Tibial nerve (tissue), 4 donors: ENCODE measurements around the gene DPH5. TPM values are rescaled to one million over a fixed set of nuclear protein-coding genes. Genes with fewer than 3 reads are reported as not detected.
"Not testable (repeated sequence)": the region's sequence is repeated elsewhere in the genome, so short reads cannot be mapped to it uniquely, and the experiment has no call there.

ENCODE experiments used
- DNase-seq, 2 donors: peaks; one replicate each; pipeline ENCODE4 v3.0.0-alpha.2; 2019; ENCODE audit warnings: low spot score in 2 of 2
- H3K27ac ChIP-seq, 4 donors: fragments of 200-600 bp; sonication (generic) in 3 of 4; one replicate each; pipeline ENCODE4 v1.5.1; 2017 to 2019; ENCODE audit warnings: mild to moderate bottlenecking in 1 of 4
- H3K27me3 ChIP-seq, 2 donors: fragments of 200-600 bp; sonication (generic) in 1 of 2; one replicate each; pipeline versions ENCODE4 v1.5.1 to v1.6.0; 2017 to 2019
- H3K36me3 ChIP-seq, 3 donors: fragments of 200-600 bp; sonication (generic); one replicate each; pipeline ENCODE4 v1.5.1; 2018 to 2019
- H3K4me1 ChIP-seq, 4 donors: fragments of 200-600 bp; sonication (generic) in 3 of 4; one replicate each; pipeline ENCODE4 v1.5.1; 2017 to 2019
- H3K4me3 ChIP-seq, 4 donors: fragments of 200-600 bp; sonication (generic) in 3 of 4; one replicate each; pipeline ENCODE4 v1.5.1; 2017 to 2019; ENCODE audit warnings: mild to moderate bottlenecking in 1 of 4, moderate library complexity in 1 of 4
- H3K9me3 ChIP-seq, 4 donors: fragments of 200-600 bp; sonication (generic) in 3 of 4; one replicate each; pipeline ENCODE4 v1.5.1; 2017 to 2019
- CTCF ChIP-seq, 5 experiments: fragments of 200-600 bp in 3 of 5; fragments of 450-650 bp in 2 of 5; sonication (generic) in 3 of 5; IDR thresholded peaks; one replicate each; pipeline ENCODE4 v1.5.1; 2016 to 2019; ENCODE audit warnings: antibody characterized with exemption in 5 of 5, mild to moderate bottlenecking in 3 of 5, moderate library complexity in 2 of 5
- EP300 ChIP-seq, 2 donors: sonication (generic); formaldehyde crosslinking; IDR thresholded peaks; one replicate each; pipeline ENCODE4 v1.6.1; 2017; ENCODE audit warnings: antibody characterized with exemption in 2 of 2, mild to moderate bottlenecking in 1 of 2
- POLR2A ChIP-seq, 2 donors: fragments of 450-650 bp; IDR thresholded peaks; one replicate each; pipeline ENCODE4 v1.6.1; 2017; ENCODE audit warnings: antibody characterized with exemption in 2 of 2, mild to moderate bottlenecking in 2 of 2, moderate library complexity in 2 of 2
- WGBS, 2 donors: methylation state at CpG; one replicate each; pipeline ENCODE4 v1.1.5; 2018; 5-methylcytosine and 5-hydroxymethylcytosine counted together
- total RNA-seq, 4 donors: library from RNA; depleted of rRNA; stranded (reverse); fragments of >200 nt; gene quantifications; one replicate each; pipeline ENCODE4 v1.1.0, GENCODE V29; 2016

The DPH5 gene
- total RNA-seq, 4 donors from 2014 or later: 11.0 to 21.9 (median 17.8) TPM

GRCh38 chr1:100959502-100960060 is 66.0 kb downstream of the DPH5 start:
- Histone ChIP-seq H3K36me3 (peaks cover 0 to 4% (median 0%) of the 10 kb centered on the region in 3 donors), H3K4me3 (no peak overlapping the region), H3K9me3 (no peaks in the 10 kb centered on the region), H3K27me3 (no peaks in the 10 kb centered on the region), H3K27ac (no peak overlapping the region), H3K4me1 (peaks cover 0 to 12% (median 1%) of the 10 kb centered on the region in 4 donors)
- no peak for DNase-seq
- WGBS, 2 donors: 91 to 93% methylated on average over 5 of the region's 5 CpGs
- TF ChIP-seq POLR2A (IDR thresholded peaks at IDR 0.05): no peak
- TF ChIP-seq CTCF (IDR thresholded peaks at IDR 0.05): no peak
- TF ChIP-seq EP300 (IDR thresholded peaks at IDR 0.05): no peak

- Histone ChIP-seq H3K9me3 (no peaks in the 10 kb centered on the region), H3K4me3 (no peak overlapping the region), H3K4me1 (peaks cover 0 to 21% (median 5%) of the 10 kb centered on the region in 4 donors), H3K27ac (no peak overlapping the region), H3K36me3 (peaks cover 0 to 16% (median 0%) of the 10 kb centered on the region in 3 donors), H3K27me3 (no peaks in the 10 kb centered on the region)
- WGBS, 2 donors: 32 to 33% methylated on average over 1 of the region's 1 CpG
- no peak for DNase-seq
- no peak for TF ChIP-seq CTCF (IDR thresholded peaks at IDR 0.05)
- no peak for TF ChIP-seq EP300 (IDR thresholded peaks at IDR 0.05)
- TF ChIP-seq POLR2A (IDR thresholded peaks at IDR 0.05): no peak
Measured at GRCh38 chr1:100955322-100955721, 70.3 kb downstream of the DPH5 start.

GRCh38 chr1:100953960-100954730 is 71.4 kb downstream of the DPH5 start:
- Histone ChIP-seq H3K4me1 (peaks cover 0 to 31% (median 13%) of the 10 kb centered on the region in 4 donors), H3K27me3 (no peaks in the 10 kb centered on the region), H3K36me3 (peaks cover 0 to 16% (median 0%) of the 10 kb centered on the region in 3 donors), H3K9me3 (no peaks in the 10 kb centered on the region), H3K27ac (no peak overlapping the region), H3K4me3 (no peak overlapping the region)
- DNase-seq: no peak
- WGBS, 2 donors: 47 to 68% methylated on average over 2 of the region's 2 CpGs
- no peak for TF ChIP-seq CTCF (IDR thresholded peaks at IDR 0.05)
- TF ChIP-seq POLR2A (IDR thresholded peaks at IDR 0.05): no peak
- TF ChIP-seq EP300 (IDR thresholded peaks at IDR 0.05): no peak

- not testable (repeated sequence) for H3K27ac ChIP-seq, H3K4me3 ChIP-seq, H3K27me3 ChIP-seq, DNase-seq, H3K9me3 ChIP-seq
- peaks cover 0 to 22% (median 0%) of the 10 kb centered on the region in 3 donors for H3K36me3 ChIP-seq
- peaks cover 0 to 35% (median 14%) of the 10 kb centered on the region in 4 donors for H3K4me1 ChIP-seq
- 94% methylated on average over 1 of the region's 1 CpG for WGBS, 2 donors
Measured at GRCh38 chr1:100952970-100953369, 72.6 kb downstream of the DPH5 start.

GRCh38 chr1:100952104-100952745 is 73.4 kb downstream of the DPH5 start:
- no peak for TF ChIP-seq POLR2A (IDR thresholded peaks at IDR 0.05)
- TF ChIP-seq EP300 (IDR thresholded peaks at IDR 0.05): no peak
- no peak for TF ChIP-seq CTCF (IDR thresholded peaks at IDR 0.05)
- Histone ChIP-seq H3K36me3 (peaks cover 0 to 29% (median 0%) of the 10 kb centered on the region in 3 donors), H3K4me1 (peaks cover 0 to 35% (median 14%) of the 10 kb centered on the region in 4 donors), H3K9me3 (no peaks in the 10 kb centered on the region), H3K4me3 (no peak overlapping the region), H3K27me3 (no peaks in the 10 kb centered on the region), H3K27ac (no peak overlapping the region)
- 94 to 99% methylated on average over 4 of the region's 4 CpGs for WGBS, 2 donors
- no peak for DNase-seq
